ENCODE results near the gene KIAA0930.

The KIAA0930 gene

GRCh38 chr22:45216133-45217003, 24.3 kb downstream of the KIAA0930 start:
- DNase-seq (ENCODE audit: low read depth) = no peak

- DNase-seq (ENCODE audit: low read depth) = peak; percentile 77
These were observed 27.5 kb downstream of the KIAA0930 start for GRCh38 chr22:45212992-45213751.

GRCh38 chr22:45212306-45212709, 28.4 kb downstream of the KIAA0930 start:
- peak; percentile 91 for DNase-seq (ENCODE audit: low read depth)

- no peak for DNase-seq (ENCODE audit: low read depth)
These were observed 28.8 kb downstream of the KIAA0930 start for GRCh38 chr22:45211848-45212247.

GRCh38 chr22:45211435-45211834, 29.3 kb downstream of the KIAA0930 start:
- peak; percentile 30 for DNase-seq (ENCODE audit: low read depth)

GRCh38 chr22:45210991-45211390, 29.7 kb downstream of the KIAA0930 start:
- DNase-seq (ENCODE audit: low read depth) = no peak

GRCh38 chr22:45210577-45210976, 30.1 kb downstream of the KIAA0930 start:
- no peak for DNase-seq (ENCODE audit: low read depth)

- DNase-seq (ENCODE audit: low read depth) = no peak
These were observed 30.5 kb downstream of the KIAA0930 start for GRCh38 chr22:45210174-45210573.

- peak; percentile 82 for DNase-seq (ENCODE audit: low read depth)
These were observed 31.5 kb downstream of the KIAA0930 start for GRCh38 chr22:45208993-45209838.

- no peak for DNase-seq (ENCODE audit: low read depth)
These were observed 32.0 kb downstream of the KIAA0930 start for GRCh38 chr22:45208696-45208992.

GRCh38 chr22:45207981-45208664, 32.6 kb downstream of the KIAA0930 start:
- DNase-seq (ENCODE audit: low read depth) = peak; percentile 43

GRCh38 chr22:45207533-45207932, 33.2 kb downstream of the KIAA0930 start:
- DNase-seq (ENCODE audit: low read depth) = no peak

GRCh38 chr22:45206233-45206632, 34.5 kb downstream of the KIAA0930 start:
- no peak for DNase-seq (ENCODE audit: low read depth)

- DNase-seq (ENCODE audit: low read depth) = no peak
These were observed 35.3 kb downstream of the KIAA0930 start for GRCh38 chr22:45205276-45205925.

GRCh38 chr22:45204819-45205218, 35.9 kb downstream of the KIAA0930 start:
- no peak for DNase-seq (ENCODE audit: low read depth)

GRCh38 chr22:45204241-45204640, 36.5 kb downstream of the KIAA0930 start:
- no peak for DNase-seq (ENCODE audit: low read depth)

- DNase-seq (ENCODE audit: low read depth) = no peak
These were observed 37.3 kb downstream of the KIAA0930 start for GRCh38 chr22:45203150-45203951.

- no peak for DNase-seq (ENCODE audit: low read depth)
These were observed 38.2 kb downstream of the KIAA0930 start for GRCh38 chr22:45202333-45203149.

- peak; percentile 73 for DNase-seq (ENCODE audit: low read depth)
These were observed 38.9 kb downstream of the KIAA0930 start for GRCh38 chr22:45201678-45202332.

Data from ELR (cell line).